GM08714 (cell line): ENCODE results near the gene IL18R1.
"Not testable (repeated sequence)": the region's sequence is repeated elsewhere in the genome, so short reads cannot be mapped to it uniquely, and the experiment has no call there.

Experiments used
- H3K4me3 ChIP-seq: fragments of 200-500 bp; sonication (Bioruptor generic); 2 replicates; pipeline ENCODE4 v1.5.1; 2014; ENCODE audit warnings: mild to moderate bottlenecking, low read length, inconsistent platforms
- ZNF274 ChIP-seq: IDR thresholded peaks from 2 replicates; pipeline ENCODE4 v1.6.1; 2012; ENCODE audit warnings: mild to moderate bottlenecking, low read depth, low read length

IL18R1 gene

GRCh38 chr2:102355526-102356380 lies at the start of gene IL18R1:
TSS of gene IL18R1 (plus strand) at chr2:102355796. CDS start at chr2:102362661, 6,865 bp downstream.
- TF ChIP-seq ZNF274: no peak
- peak within 1 kb of the TSS; percentile 87 for H3K4me3 ChIP-seq

DNA sequence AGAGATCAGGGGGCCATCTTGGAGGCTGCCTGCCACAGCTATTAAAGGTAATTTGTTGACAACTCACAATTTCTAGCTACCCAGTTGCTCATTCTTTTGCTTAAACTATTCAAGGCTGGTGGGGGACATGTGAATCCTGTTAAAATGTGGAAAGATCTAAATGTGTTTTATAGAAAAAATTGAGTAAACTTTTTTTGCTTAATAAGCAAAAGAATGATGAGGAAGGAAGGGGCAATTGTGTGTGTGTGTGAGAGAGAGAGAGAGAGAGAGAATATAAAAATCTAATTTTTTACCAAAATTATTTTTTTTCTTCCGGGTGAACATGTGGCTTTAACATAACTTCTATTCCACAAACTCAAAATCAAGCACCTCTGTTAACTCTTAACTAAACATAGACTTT lies 49.5 kb upstream of the IL18R1 start:
- no peak overlapping the region for H3K4me3 ChIP-seq
- no peak for TF ChIP-seq ZNF274

DNA sequence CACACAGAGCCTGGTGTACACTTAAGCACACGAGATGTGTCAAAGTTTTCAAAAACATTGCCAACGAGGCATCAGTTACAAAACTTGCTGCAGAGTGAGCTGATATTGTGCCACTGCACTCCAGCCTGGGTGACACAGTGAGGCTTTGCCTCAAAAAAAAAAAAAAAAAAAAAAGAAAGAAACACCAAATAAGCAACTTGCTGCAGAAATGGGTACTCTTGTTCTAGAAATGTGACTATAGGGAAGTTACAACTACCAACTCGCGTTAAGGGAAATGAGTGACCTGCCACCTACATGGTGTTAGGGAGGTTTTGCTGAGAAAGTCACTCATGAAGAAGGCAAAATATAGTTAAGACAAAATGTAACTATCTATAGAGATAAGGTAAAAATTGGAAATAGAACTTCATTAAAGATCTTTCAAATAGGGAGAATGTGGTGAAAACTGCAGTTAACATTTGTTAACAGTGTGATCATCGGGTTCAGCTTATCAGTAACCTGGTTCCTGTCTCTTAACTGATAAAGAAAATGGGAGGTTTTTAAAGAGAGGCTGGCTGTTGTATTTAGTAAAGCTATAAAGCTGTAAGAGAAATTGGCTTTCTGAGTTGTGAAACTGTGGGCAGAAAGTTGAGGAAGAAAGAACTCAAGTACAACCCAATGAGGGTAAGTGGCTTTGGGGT lies 44.5 kb upstream of the IL18R1 start, which contains the start of gene IL1RL1:
IL1RL1 (plus strand) TSS at position 600 of the 677 bp plus-strand sequence. CDS start 26,702 bp downstream, outside the sequence.
- no peak within 1 kb of the TSS for H3K4me3 ChIP-seq
- TF ChIP-seq ZNF274: no peak

GRCh38 chr2:102313025-102313424 lies 42.6 kb upstream of the IL18R1 start:
- H3K4me3 ChIP-seq: no peak overlapping the region
- TF ChIP-seq ZNF274: no peak

DNA sequence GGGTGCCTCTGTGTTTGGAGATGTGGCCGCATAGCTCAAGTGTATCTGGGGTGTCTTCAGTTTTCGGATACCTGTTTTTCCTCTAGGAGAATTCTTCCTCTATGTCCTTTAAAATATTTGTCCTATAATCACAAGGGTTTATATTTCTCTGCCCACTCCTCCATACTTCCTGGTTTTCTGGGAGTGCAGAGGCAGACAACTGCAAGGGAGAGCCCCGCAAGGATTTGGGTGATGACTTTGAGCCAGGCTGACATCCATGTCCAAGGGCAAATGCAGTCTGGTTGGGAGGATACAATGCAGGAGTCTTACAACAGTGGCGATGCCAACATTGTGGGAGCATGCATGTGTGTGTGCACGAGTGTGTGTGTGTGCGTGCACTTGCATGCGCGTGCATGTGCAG lies 42.1 kb upstream of the IL18R1 start:
- TF ChIP-seq ZNF274: no peak
- no peak overlapping the region for H3K4me3 ChIP-seq

DNA sequence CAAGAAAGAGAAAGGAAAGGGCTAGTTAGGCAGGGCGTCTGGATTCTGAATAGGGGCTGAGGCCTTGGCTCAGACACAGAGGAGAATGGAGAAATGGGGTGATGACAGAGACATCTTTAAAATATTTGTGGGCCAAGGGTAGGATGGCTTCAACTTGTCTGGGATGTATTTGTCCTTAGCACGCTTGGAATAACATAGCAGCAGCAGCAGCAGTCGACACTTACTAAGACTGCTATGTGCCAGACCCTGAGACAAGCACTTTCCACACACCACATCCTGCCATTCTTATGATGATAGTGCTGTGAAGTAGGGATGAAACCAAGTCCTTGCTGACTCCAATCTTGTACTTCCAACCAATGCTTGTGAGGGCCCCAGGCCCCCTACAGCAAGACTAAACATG lies 41.6 kb upstream of the IL18R1 start:
- H3K4me3 ChIP-seq: no peak overlapping the region
- no peak for TF ChIP-seq ZNF274

DNA sequence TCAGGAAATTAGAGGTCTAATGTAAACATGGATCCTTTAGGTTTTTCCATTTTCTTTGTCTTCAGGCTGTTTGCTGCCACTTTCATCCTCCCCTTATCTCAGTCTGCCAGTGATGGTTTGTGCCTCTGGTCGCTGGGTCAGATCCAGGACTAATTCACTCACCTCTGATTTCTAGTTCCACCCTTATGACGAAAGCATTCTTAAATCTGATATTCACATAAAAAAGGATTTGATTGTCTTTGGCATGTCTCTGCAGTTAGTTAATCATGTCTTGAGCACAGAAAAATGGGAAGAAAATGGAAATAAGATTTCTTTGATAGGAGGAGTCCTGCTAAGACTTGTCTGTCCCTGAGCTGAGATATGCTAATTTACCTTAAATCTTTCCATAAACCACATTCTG lies 39.7 kb upstream of the IL18R1 start:
- H3K4me3 ChIP-seq: no peak overlapping the region
- no peak for TF ChIP-seq ZNF274

DNA sequence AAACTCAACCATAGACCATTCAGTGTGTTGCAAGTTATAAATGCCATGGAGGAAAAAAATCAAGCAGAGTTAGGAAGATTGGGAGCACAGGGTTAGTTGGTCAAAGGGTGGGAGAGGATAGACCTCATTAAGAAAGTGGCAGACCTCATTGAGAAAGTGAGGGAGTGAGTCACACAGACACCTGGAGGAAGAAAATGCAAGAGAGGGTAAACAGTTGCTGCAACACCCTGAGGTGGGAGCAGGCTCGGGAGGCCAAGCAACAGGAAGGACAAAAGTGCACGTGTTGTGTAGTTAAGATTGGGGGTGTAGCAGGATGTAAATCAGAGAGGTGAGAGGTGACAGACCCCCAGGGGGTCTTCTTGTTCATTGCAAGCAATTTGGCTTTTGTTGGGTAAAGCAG lies 37.9 kb upstream of the IL18R1 start:
- no peak overlapping the region for H3K4me3 ChIP-seq
- TF ChIP-seq ZNF274: no peak

- no peak overlapping the region for H3K4me3 ChIP-seq
- TF ChIP-seq ZNF274: no peak
Measured at GRCh38 chr2:102318437-102318836, 37.2 kb upstream of the IL18R1 start.

DNA sequence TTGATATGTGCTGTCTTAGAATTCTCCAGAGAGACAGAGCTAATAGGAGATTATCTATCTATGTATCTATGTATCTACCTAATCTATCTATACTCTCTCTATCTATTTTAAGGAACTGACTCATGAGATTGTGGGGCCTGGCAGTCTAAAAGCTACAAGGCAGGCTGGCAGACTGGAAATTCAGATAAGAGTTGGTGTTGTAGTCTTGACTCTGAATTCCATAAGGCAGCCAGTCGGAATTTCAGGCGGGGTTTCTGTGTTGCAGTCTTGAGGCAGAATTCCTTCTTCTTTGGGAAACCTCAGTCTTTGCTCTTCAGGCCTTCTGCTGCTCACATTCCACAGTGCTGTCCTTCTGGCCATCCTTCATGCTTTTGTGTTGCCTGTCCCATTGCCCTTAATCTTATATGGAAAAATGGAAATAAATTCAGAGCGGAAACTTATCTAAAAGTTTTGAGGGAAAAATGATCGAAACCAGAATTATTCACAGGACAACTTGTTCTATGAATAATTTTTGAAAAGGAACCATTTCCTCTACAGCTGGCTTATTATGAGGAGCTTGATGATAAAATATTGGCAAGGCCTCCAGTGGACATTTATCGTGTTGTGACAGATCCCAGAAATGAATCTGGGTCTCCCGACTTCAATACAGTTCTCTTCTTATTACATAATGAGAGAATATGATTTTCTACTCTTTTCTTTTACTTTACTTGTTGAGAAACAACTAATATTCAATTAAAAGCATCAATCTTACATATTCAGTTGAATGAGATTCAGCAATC lies 33.5 kb upstream of the IL18R1 start:
- TF ChIP-seq ZNF274: no peak
- H3K4me3 ChIP-seq: no peak overlapping the region

DNA sequence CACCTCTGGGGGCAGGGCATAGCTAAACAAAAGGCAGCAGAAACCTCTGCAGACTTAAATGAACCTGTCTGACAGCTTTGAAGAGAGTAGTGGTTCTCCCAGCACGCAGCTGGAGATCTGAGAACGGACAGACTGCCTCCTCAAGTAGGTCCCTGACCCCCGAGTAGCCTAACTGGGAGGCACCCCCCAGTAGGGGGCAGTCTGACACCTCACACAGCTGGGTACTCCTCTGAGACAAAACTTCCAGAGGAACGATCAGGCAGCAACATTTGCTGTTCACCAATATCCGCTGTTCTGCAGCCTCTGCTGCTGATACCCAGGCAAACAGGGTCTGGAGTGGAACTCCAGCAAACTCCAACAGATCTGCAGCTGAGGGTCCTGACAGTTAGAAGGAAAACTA lies 30.7 kb upstream of the IL18R1 start:
- not testable (repeated sequence) for H3K4me3 ChIP-seq

DNA sequence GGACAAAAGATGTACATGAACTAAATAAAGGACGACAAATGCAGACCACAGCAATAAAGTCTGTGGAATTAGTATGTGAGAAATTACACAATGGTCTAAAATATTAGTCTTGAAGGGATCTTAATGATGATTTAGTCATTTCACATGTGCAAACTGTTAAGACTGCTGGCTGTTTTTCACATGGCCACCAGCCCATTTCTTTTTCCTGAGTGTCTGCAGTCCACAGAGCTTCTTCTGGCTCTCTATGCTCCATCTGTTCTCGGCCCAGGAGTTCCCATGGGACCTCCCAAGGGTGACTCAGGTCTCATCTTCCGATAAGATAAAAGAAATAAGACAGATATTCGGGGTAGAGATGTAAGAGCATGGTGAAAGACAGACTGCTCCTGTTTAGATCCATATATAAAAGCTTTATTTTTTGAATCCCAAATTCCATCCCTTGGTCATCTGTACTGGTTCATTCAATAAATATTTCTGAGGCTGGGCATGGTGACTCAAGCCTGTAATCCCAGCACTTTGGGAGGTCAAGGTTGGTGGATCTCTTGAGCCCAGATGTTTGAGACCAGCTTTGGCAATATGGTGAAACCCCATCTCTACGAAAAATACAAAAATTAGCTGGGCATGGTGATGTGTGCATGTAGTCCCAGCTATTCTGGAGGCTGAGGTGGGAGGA lies 24.1 kb upstream of the IL18R1 start:
- H3K4me3 ChIP-seq: no peak overlapping the region
- no peak for TF ChIP-seq ZNF274

GRCh38 chr2:102334486-102334885 lies 21.1 kb upstream of the IL18R1 start:
- no peak for TF ChIP-seq ZNF274

GRCh38 chr2:102335871-102336366 lies 19.7 kb upstream of the IL18R1 start:
- H3K4me3 ChIP-seq: no peak overlapping the region
- TF ChIP-seq ZNF274: no peak

More at GRCh38 chr2:102334486-102334885, 21.1 kb upstream of the IL18R1 start:
- H3K4me3 ChIP-seq: no peak overlapping the region
